ENCODE results near the gene CUL5.

GRCh38 chr11:108125096-108125495 is 116.4 kb downstream of the CUL5 start:
- TF ChIP-seq CTCF (IDR thresholded peaks at IDR 0.05) = no peak
- no peak for TF ChIP-seq POLR2A (IDR thresholded peaks at IDR 0.05)

Data from ovary (tissue), 3 donors.